ENCODE data around the gene FBXW5.

FBXW5 gene

DNA sequence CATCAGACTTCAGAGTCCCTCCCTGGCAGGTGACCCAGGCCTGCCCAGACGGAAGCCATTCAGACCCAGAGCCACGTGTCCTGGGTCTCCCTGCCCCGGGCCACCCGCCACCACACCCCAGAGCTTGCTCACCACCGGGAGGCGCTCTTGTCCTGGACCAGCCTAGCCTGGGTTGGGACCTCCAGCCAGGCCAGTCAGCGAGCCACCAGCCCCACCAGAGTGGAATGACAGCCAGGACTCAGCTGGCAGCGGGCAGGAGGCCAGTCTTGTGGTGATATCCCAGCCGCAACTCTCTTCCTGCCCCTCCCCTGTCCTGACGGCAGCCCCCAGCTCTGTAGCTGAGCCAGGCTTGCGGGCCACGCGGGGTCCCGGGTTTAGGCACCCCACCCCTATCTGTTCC, 31.1 kb upstream of the FBXW5 start:
- TF ChIP-seq POU6F1 (CRISPR knock-in tag; IDR thresholded peaks at IDR 0.05; ENCODE audit: borderline replicate concordance, low read depth) (no peak), RARB (CRISPR knock-in tag; IDR thresholded peaks at IDR 0.05) (no peak), ESRRG (CRISPR knock-in tag; IDR thresholded peaks at IDR 0.05) (no peak), GLIS3 (CRISPR knock-in tag; IDR thresholded peaks at IDR 0.05) (no peak), SNAI2 (CRISPR knock-in tag; IDR thresholded peaks at IDR 0.05) (no peak), ZNF70 (CRISPR knock-in tag; IDR thresholded peaks at IDR 0.05) (no peak), CSRNP3 (CRISPR knock-in tag; IDR thresholded peaks at IDR 0.05) (no peak), ZC3H10 (CRISPR knock-in tag; IDR thresholded peaks at IDR 0.05) (no peak)
- TF ChIP-seq, protein P1, sequence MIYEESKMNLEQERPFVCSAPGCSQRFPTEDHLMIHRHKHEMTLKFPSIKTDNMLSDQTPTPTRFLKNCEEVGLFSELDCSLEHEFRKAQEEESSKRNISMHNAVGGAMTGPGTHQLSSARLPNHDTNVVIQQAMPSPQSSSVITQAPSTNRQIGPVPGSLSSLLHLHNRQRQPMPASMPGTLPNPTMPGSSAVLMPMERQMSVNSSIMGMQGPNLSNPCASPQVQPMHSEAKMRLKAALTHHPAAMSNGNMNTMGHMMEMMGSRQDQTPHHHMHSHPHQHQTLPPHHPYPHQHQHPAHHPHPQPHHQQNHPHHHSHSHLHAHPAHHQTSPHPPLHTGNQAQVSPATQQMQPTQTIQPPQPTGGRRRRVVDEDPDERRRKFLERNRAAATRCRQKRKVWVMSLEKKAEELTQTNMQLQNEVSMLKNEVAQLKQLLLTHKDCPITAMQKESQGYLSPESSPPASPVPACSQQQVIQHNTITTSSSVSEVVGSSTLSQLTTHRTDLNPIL (CRISPR knock-in tag; IDR thresholded peaks at IDR 0.05; ENCODE audit: low read depth), result no peak
- TF ChIP-seq, protein P2, sequence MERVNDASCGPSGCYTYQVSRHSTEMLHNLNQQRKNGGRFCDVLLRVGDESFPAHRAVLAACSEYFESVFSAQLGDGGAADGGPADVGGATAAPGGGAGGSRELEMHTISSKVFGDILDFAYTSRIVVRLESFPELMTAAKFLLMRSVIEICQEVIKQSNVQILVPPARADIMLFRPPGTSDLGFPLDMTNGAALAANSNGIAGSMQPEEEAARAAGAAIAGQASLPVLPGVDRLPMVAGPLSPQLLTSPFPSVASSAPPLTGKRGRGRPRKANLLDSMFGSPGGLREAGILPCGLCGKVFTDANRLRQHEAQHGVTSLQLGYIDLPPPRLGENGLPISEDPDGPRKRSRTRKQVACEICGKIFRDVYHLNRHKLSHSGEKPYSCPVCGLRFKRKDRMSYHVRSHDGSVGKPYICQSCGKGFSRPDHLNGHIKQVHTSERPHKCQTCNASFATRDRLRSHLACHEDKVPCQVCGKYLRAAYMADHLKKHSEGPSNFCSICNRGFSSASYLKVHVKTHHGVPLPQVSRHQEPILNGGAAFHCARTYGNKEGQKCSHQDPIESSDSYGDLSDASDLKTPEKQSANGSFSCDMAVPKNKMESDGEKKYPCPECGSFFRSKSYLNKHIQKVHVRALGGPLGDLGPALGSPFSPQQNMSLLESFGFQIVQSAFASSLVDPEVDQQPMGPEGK (CRISPR knock-in tag; IDR thresholded peaks at IDR 0.05; ENCODE audit: borderline replicate concordance), result no peak
- no peak for ATAC-seq

GRCh38 chr9:136974817-136975535, 30.4 kb upstream of the FBXW5 start:
- no peak for TF ChIP-seq PPARA (CRISPR knock-in tag; IDR thresholded peaks at IDR 0.05; ENCODE audit: borderline replicate concordance)
- no peak for TF ChIP-seq ISL1 (CRISPR knock-in tag; IDR thresholded peaks at IDR 0.05)
- no peak for TF ChIP-seq TSHZ2 (CRISPR knock-in tag; IDR thresholded peaks at IDR 0.05)
- no peak for TF ChIP-seq BACH2 (CRISPR knock-in tag; IDR thresholded peaks at IDR 0.05; ENCODE audit: borderline replicate concordance)
- no peak for TF ChIP-seq TCF4 (CRISPR knock-in tag; IDR thresholded peaks at IDR 0.05; ENCODE audit: borderline replicate concordance)
- TF ChIP-seq OSR1 (CRISPR knock-in tag; IDR thresholded peaks at IDR 0.05), result no peak
- TF ChIP-seq SNAI2 (CRISPR knock-in tag; IDR thresholded peaks at IDR 0.05), result no peak
- no peak for TF ChIP-seq RARB (CRISPR knock-in tag; IDR thresholded peaks at IDR 0.05)
- TF ChIP-seq ZFP3 (CRISPR knock-in tag; IDR thresholded peaks at IDR 0.05), result no peak
- TF ChIP-seq TOX (CRISPR knock-in tag; IDR thresholded peaks at IDR 0.05; ENCODE audit: borderline replicate concordance), result no peak
- no peak for TF ChIP-seq POU6F1 (CRISPR knock-in tag; IDR thresholded peaks at IDR 0.05; ENCODE audit: borderline replicate concordance, low read depth)
- no peak for TF ChIP-seq CSRNP3 (CRISPR knock-in tag; IDR thresholded peaks at IDR 0.05)
- no peak for TF ChIP-seq ESRRG (CRISPR knock-in tag; IDR thresholded peaks at IDR 0.05)
- no peak for TF ChIP-seq ZC3H10 (CRISPR knock-in tag; IDR thresholded peaks at IDR 0.05)
- no peak for TF ChIP-seq ZFP30 (CRISPR knock-in tag; IDR thresholded peaks at IDR 0.05)
- no peak for TF ChIP-seq ZNF8 (CRISPR knock-in tag; IDR thresholded peaks at IDR 0.05)
- TF ChIP-seq CSDC2 (CRISPR knock-in tag; IDR thresholded peaks at IDR 0.05), result no peak
- TF ChIP-seq ZNF70 (CRISPR knock-in tag; IDR thresholded peaks at IDR 0.05), result no peak

More at GRCh38 chr9:136974817-136975535, 30.4 kb upstream of the FBXW5 start:
- ATAC-seq, result no peak

All from SK-N-SH treated with all-trans-retinoic acid at 6 μM for 48 hours (cell line).